Hepatic stellate cell (primary cell): ENCODE results near the gene TTC7B.

ENCODE experiments used
- DNase-seq: peaks from one replicate; pipeline ENCODE4 v3.0.0; 2011; ENCODE audit warnings: low spot score

The TTC7B gene

GRCh38 chr14:90508536-90509254 lies 307.5 kb downstream of the TTC7B start:
- DNase-seq: no peak

DNA sequence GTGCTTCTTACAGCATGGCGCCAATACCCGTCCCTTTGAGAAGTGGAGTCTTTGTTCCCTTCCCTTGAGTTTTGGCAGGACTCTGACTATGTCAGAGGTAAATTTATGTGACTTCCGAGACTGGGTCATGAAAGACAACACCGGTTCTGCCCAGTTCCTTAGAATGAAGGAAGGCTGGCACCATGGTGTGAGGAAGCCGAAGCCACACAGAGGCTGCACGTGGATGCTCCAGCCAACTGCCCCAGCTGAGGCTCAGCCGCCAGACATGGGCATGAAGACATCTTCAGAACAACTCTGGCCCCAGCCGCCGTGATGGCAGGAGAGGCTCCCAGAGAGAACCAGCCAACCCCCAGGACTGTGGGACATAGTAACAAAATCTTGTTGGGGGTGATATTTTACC lies 308.2 kb downstream of the TTC7B start:
- DNase-seq: no peak

- no peak for DNase-seq
Observed at GRCh38 chr14:90507428-90507827, 308.8 kb downstream of the TTC7B start.

GRCh38 chr14:90506748-90507147 lies 309.5 kb downstream of the TTC7B start:
- DNase-seq: no peak

- DNase-seq: no peak
Observed at GRCh38 chr14:90505531-90505930, 310.7 kb downstream of the TTC7B start.

- no peak for DNase-seq
Observed at GRCh38 chr14:90504643-90505042, 311.6 kb downstream of the TTC7B start.

- DNase-seq: no peak
Observed at GRCh38 chr14:90503582-90503981, 312.6 kb downstream of the TTC7B start.

DNA sequence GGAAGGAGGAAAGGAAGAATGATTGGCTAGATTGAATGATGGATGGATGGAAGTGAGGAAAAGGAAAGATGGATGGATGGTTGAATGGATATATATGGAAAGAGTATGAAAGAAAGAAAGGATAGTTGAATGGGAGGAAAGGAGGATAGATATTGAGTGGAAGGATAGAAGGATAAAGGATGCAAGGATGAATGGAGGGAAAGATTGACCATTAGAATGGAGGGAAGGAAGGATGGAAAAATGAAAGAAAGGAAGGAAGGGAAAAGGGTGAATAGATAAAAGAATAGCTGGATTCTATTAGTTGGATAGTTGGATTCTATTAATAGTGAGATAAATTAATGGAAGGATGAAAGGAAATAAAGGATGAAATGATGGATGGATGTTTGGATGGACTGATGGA lies 313.5 kb downstream of the TTC7B start:
- no peak for DNase-seq

DNA sequence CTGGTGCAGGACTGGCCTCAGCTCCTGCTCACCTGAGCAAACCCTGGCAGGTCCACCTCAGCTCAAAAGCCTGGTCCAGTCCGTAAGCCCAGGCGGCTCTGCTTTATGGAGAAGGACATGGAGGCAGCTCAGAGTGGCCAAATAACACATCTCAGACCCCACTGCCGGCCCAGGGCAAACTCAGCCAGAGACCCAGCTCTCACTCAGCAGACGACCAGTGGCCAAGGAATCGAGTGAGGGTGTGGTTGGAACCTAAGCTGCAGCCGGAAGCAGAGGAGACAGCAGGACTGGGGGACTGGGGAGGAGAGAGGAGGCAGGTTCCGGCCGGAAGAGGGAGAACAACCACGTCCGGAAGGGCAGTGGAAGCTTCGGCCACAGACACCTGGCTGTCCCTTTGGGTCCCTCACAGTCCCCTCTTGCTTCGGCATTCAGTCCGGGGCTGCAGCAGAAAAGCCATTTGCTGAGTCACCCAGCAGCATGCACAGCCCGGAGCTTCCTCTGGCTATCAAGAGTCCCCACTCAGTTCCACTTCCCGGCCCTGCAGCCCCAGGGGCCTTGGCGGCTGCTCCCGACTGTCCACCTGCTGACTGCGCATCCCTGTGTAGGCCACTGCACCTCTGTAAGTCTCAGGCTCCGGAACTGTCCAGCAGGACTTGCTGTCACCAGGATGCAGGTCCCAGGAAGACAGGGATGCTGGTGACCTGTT lies 315.4 kb downstream of the TTC7B start:
- DNase-seq: no peak

DNA sequence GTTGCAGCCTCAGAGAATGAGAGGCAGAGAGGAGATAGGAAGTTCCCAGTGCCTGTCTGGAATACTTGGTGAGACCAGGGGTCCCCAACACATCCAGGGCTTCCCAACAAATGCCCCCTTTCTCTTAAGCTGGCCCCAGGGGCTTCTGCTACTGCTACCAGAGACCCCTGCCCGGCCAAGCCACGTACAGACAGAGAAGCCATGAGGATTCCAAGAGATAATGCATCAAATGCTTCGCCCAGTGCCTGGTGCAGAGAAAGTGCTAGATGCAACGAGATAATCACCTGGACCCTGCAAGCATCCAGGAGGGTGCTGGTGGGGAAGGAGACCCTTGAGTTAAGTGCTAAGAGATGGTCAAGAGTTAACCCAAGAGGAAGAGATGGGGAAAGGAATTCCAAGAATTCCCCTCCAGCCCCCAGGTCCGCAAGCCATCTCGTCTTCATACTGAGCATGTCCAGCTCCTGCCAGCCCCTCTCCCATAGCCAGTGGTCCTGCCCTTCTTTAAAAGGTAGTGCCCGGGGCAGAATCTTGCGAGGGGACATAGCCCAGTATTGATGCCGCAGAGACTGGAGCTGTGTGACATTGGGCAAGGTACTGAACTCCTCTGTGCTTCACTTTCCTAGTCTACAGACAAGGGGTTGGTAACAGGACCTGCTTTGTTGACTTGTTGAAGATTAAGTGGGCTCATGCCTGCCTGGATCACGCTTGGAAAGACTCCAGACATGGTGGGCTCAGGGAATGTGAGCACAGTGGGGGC lies 316.1 kb downstream of the TTC7B start:
- DNase-seq: no peak

DNA sequence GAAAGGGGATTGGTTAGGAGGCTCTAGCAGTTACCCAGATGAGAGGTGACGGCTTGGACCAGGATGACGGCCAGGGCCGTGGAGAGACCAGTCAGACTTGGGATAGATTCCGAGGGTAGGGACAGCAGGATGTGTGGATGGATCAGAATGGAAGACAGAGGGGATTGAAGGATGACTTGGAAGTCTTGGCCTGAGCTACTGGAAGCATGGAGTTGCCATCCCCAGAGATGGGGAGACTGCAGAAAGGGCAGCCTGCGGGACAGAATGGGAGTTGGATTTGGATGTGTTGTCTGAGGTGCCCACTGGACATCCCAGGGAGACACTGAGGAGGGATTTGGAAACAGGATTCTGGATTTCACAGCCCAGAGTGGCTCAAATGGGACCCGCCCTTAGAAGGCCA lies 317.1 kb downstream of the TTC7B start:
- DNase-seq: no peak

DNA sequence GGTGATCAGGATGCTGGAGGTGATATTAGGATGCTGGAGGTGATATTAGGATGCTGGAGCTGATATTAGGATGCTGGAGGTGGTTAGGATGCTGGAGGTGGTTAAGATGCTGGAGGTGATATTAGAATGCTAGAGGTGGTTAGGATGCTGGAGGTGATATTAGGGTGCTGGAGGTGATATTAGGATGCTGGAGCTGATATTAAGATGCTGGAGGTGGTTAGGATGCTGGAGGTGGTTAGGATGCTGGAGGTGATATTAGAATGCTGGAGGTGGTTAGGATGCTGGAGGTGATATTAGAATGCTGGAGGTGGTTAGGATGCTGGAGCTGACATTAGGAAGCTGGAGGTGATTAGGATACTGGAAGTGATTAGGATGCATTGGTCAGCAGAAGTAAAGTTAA lies 318.0 kb downstream of the TTC7B start:
- no peak for DNase-seq

GRCh38 chr14:90496379-90496778 lies 319.9 kb downstream of the TTC7B start:
- peak; percentile 2 for DNase-seq

GRCh38 chr14:90495357-90496276 lies 320.6 kb downstream of the TTC7B start:
- peak; percentile 67 for DNase-seq

- DNase-seq: no peak
Observed at GRCh38 chr14:90491911-90492531, 324.2 kb downstream of the TTC7B start.

DNA sequence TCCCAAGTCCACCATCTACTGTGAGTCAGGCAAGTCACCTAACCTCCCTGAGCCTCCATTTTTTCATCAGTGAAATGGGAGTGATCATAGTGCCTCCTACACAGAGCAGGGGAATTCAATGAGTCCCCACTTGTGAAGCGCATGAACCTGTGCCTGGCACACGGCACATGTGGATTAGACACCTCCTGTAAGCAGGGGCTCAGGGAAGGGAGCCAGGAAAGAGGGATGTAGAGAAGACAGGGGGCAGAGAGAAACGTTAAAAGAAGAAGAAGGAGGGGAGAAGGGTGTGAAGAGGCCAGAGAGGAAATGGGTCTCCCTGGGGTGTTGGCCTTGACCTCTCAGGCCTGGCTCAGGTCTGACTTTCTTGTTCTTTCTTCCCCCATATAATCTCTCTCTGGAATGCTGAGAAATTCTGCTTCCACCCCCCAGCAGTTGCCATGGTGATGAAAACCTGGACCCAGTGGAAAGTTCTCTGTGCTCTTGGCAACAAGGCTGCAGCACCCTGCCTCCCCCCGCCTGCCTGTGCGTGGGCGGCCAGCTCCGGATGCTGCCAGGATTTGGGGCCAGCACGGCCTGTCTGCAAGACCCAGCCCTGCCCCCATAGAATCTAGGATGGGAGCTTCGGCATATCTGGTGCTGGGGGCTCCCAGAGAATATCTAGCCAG lies 324.9 kb downstream of the TTC7B start:
- peak; percentile 54 for DNase-seq

DNA sequence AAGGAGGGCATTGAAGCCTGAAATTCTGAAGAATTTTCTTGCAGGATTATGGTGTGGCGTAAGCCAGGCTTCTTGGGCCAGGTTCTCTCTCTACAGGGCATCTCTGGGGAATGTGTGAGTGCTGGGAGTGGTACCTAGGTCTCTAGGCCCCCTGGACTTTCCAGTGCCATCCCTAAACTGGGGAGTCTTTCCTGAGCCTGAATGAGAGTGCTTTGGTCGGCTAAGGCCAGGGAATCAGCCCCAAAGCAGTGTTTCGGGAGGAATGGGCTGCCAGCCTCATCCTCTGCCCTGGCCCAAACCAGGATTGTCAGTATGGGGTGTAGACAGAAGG lies 325.5 kb downstream of the TTC7B start:
- DNase-seq: no peak

GRCh38 chr14:90489916-90490719 lies 326.1 kb downstream of the TTC7B start:
- DNase-seq: no peak

GRCh38 chr14:90489306-90489705 lies 326.9 kb downstream of the TTC7B start:
- no peak for DNase-seq

GRCh38 chr14:90488256-90488655 lies 328.0 kb downstream of the TTC7B start:
- DNase-seq: no peak
